ENCODE results near the gene ATP1A2.

DNA sequence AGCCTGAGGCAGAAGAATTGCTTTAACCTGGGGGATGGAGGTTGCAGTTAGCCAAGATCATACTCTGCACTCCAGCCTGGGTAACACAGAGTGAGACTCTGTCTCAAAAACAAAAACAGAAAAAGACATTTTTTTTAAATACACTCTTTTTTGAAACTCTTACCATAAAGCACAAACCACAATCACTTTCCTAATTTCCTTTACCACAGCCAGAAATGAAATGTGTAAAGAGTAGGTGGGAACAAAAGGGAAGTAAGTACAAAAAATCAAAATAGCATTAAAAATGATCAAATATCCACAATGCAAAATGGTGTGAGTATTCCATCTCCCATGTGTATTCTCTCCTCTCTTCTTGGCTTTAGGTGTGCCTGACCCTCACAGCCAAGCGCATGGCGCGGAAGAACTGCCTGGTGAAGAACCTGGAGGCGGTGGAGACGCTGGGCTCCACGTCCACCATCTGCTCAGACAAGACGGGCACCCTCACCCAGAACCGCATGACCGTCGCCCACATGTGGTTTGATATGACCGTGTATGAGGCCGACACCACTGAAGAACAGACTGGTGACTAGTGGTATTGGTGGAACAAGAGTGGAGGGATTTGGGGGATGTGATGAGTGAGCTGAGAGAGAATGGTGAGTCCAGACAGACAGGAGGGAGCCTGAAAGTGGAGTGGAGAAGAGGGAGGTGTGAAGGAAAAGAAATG is 50.8 kb downstream of the ATP1A2 start:
- TF ChIP-seq, protein P1, sequence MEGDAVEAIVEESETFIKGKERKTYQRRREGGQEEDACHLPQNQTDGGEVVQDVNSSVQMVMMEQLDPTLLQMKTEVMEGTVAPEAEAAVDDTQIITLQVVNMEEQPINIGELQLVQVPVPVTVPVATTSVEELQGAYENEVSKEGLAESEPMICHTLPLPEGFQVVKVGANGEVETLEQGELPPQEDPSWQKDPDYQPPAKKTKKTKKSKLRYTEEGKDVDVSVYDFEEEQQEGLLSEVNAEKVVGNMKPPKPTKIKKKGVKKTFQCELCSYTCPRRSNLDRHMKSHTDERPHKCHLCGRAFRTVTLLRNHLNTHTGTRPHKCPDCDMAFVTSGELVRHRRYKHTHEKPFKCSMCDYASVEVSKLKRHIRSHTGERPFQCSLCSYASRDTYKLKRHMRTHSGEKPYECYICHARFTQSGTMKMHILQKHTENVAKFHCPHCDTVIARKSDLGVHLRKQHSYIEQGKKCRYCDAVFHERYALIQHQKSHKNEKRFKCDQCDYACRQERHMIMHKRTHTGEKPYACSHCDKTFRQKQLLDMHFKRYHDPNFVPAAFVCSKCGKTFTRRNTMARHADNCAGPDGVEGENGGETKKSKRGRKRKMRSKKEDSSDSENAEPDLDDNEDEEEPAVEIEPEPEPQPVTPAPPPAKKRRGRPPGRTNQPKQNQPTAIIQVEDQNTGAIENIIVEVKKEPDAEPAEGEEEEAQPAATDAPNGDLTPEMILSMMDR (IDR thresholded peaks at IDR 0.05; ENCODE audit: control extremely low read depth in 1 of 3, insufficient read depth in 1 of 3, low read depth in 1 of 3, low read length in 3 of 3): no peak
- no peak for TF ChIP-seq RXRA (IDR thresholded peaks at IDR 0.05; ENCODE audit: insufficient read depth, low read depth, low read length)
- TF ChIP-seq NRF1 (IDR thresholded peaks at IDR 0.05; ENCODE audit: low read depth, low read length): no peak
- no peak for TF ChIP-seq GABPA (IDR thresholded peaks at IDR 0.05; ENCODE audit: borderline replicate concordance, insufficient read depth, low read length)
- TF ChIP-seq POLR2A (IDR thresholded peaks at IDR 0.05; ENCODE audit: control extremely low read depth in 1 of 2, low read depth in 2 of 2, low read length in 2 of 2): no peak
- TF ChIP-seq KDM5A (IDR thresholded peaks at IDR 0.05; ENCODE audit: low read length): no peak
- TF ChIP-seq RFX5 (IDR thresholded peaks at IDR 0.05; ENCODE audit: borderline replicate concordance, low read depth, low read length): no peak
- TF ChIP-seq KDM1A (IDR thresholded peaks at IDR 0.05; ENCODE audit: borderline replicate concordance, low read length): no peak
- TF ChIP-seq TAF1 (IDR thresholded peaks at IDR 0.05; ENCODE audit: low read depth, low read length): no peak
- TF ChIP-seq POLR2AphosphoS5 (IDR thresholded peaks at IDR 0.05; ENCODE audit: low read depth, low read length): no peak
- no peak for TF ChIP-seq RAD21 (IDR thresholded peaks at IDR 0.05 in 1 of 2, conservative IDR thresholded peaks at IDR 0.05 in 1 of 2; ENCODE audit: low read depth in 2 of 2, low read length in 2 of 2)
- no peak for TF ChIP-seq SIN3A (conservative IDR thresholded peaks at IDR 0.05 in 1 of 2, IDR thresholded peaks at IDR 0.05 in 1 of 2; ENCODE audit: low read depth in 1 of 2, low read length in 2 of 2)
- TF ChIP-seq SUZ12 (IDR thresholded peaks at IDR 0.05; ENCODE audit: low read length): no peak
